ENCODE measurements around the gene EHD1.

DNA sequence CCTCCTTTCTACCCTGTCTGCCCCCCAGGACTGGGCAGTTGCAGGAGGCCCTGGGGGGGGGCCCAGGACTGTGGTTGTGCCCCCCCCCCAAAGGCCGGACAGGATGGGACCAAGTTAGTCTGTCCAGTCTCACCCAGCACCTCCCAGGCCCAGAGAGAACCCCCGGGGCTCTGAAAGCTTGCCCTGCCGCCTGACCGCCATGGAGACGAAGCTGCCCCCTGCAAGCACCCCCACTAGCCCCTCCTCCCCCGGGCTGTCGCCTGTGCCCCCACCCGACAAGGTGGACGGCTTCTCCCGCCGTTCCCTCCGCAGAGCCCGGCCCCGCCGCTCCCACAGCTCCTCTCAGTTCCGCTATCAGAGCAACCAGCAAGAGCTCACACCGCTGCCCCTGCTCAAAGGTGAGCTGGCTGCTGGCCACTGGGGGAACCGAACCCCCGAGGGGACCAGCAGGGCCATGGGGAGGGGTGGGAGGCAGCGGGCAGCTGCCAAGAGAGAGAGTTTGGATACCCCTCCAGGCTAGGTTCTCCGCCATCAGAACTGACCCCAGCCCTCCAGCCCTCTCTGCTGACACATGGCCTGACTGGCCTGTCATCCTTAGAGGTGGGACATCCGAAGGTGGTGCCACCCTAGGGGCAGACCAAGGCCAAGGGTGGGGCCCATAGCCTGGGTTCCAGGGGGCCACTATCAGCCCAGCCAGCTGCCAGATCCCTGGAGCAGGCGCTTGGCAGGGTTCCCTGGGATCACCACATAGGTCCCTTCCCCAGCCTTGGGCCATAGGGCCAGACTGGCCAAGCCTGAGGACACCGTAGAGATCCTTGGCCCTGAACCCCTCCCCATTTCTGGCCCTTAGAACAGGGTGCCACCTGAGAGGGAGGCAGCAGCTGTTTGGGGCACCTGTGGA is 47.4 kb upstream of the EHD1 start:
- no peak for TF ChIP-seq POLR2AphosphoS5 (IDR thresholded peaks at IDR 0.05; ENCODE audit: borderline replicate concordance, low read depth, low read length)
- TF ChIP-seq EZH2 (IDR thresholded peaks at IDR 0.05): no peak
- no peak for TF ChIP-seq FOXP2 (optimal IDR thresholded peaks at IDR 0.05; ENCODE audit: control extremely low read depth, extremely low read length, insufficient read depth)
